ENCODE results near the gene ELL.

- no peak for TF ChIP-seq CTCF (IDR thresholded peaks at IDR 0.05; ENCODE audit: insufficient read depth, low read length, poor library complexity, severe bottlenecking)
- no peak for TF ChIP-seq EZH2phosphoT487 (conservative IDR thresholded peaks at IDR 0.05; ENCODE audit: low read length)
Observed at GRCh38 chr19:18452386-18452785, 69.5 kb downstream of the ELL start.
